ENCODE data around the gene PDE9A.

The PDE9A gene

GRCh38 chr21:42746593-42747275 lies 93.3 kb downstream of the PDE9A start:
- peak; percentile 21 to 28 for DNase-seq (ENCODE audit: low spot score in 2 of 2)
- H3K9me3 Mint-ChIP-seq, result no peaks in the 10 kb centered on the region
- peaks cover 14% of the 10 kb centered on the region for H3K4me1 Mint-ChIP-seq
- H3K36me3 Mint-ChIP-seq (ENCODE audit: insufficient read depth), result peaks cover 2% of the 10 kb centered on the region
- peak; percentile 67 for ATAC-seq (replicated peaks; ENCODE audit: extremely low read depth, poor library complexity, severe bottlenecking)
- H3K4me3 Mint-ChIP-seq, result peak overlapping the region; percentile 64
- peak overlapping the region; percentile 89 for H3K27ac Mint-ChIP-seq (ENCODE audit: low read depth)
- no peaks in the 10 kb centered on the region for H3K27me3 Mint-ChIP-seq

GRCh38 chr21:42747276-42747701 lies 93.9 kb downstream of the PDE9A start:
- H3K9me3 Mint-ChIP-seq, result no peaks in the 10 kb centered on the region
- H3K27me3 Mint-ChIP-seq, result no peaks in the 10 kb centered on the region
- ATAC-seq (replicated peaks; ENCODE audit: extremely low read depth, poor library complexity, severe bottlenecking) (no peak), DNase-seq (ENCODE audit: low spot score in 2 of 2) (no peak)
- H3K4me3 Mint-ChIP-seq, result peak overlapping the region; percentile 64
- H3K27ac Mint-ChIP-seq (ENCODE audit: low read depth), result peak overlapping the region; percentile 89
- H3K36me3 Mint-ChIP-seq (ENCODE audit: insufficient read depth), result peaks cover 2% of the 10 kb centered on the region
- peaks cover 14% of the 10 kb centered on the region for H3K4me1 Mint-ChIP-seq

- Mint-ChIP-seq H3K36me3 (ENCODE audit: insufficient read depth) (peaks cover 2% of the 10 kb centered on the region), H3K27ac (ENCODE audit: low read depth) (no peak overlapping the region), H3K4me1 (peaks cover 14% of the 10 kb centered on the region), H3K27me3 (no peaks in the 10 kb centered on the region), H3K9me3 (no peaks in the 10 kb centered on the region), H3K4me3 (no peak overlapping the region)
- DNase-seq (ENCODE audit: low spot score in 2 of 2) (no peak), ATAC-seq (replicated peaks; ENCODE audit: extremely low read depth, poor library complexity, severe bottlenecking) (no peak)
Observed at GRCh38 chr21:42747746-42748351, 94.4 kb downstream of the PDE9A start.

GRCh38 chr21:42748620-42749176 lies 95.3 kb downstream of the PDE9A start:
- Mint-ChIP-seq H3K4me1 (peaks cover 14% of the 10 kb centered on the region), H3K9me3 (no peaks in the 10 kb centered on the region), H3K27me3 (no peaks in the 10 kb centered on the region), H3K27ac (ENCODE audit: low read depth) (no peak overlapping the region), H3K4me3 (no peak overlapping the region), H3K36me3 (ENCODE audit: insufficient read depth) (peaks cover 2% of the 10 kb centered on the region)
- no peak for DNase-seq (ENCODE audit: low spot score in 2 of 2)
- ATAC-seq (replicated peaks; ENCODE audit: extremely low read depth, poor library complexity, severe bottlenecking), result no peak

- H3K27me3 Mint-ChIP-seq, result no peaks in the 10 kb centered on the region
- DNase-seq (ENCODE audit: low spot score in 2 of 2) (no peak), ATAC-seq (replicated peaks; ENCODE audit: extremely low read depth, poor library complexity, severe bottlenecking) (no peak)
- peaks cover 14% of the 10 kb centered on the region for H3K4me1 Mint-ChIP-seq
- H3K4me3 Mint-ChIP-seq, result no peak overlapping the region
- no peak overlapping the region for H3K27ac Mint-ChIP-seq (ENCODE audit: low read depth)
- H3K9me3 Mint-ChIP-seq, result no peaks in the 10 kb centered on the region
- H3K36me3 Mint-ChIP-seq (ENCODE audit: insufficient read depth), result peaks cover 4% of the 10 kb centered on the region
Observed at GRCh38 chr21:42750737-42751530, 97.5 kb downstream of the PDE9A start.

GRCh38 chr21:42751866-42752265 lies 98.4 kb downstream of the PDE9A start:
- H3K27me3 Mint-ChIP-seq, result no peaks in the 10 kb centered on the region
- no peak overlapping the region for H3K27ac Mint-ChIP-seq (ENCODE audit: low read depth)
- peaks cover 3% of the 10 kb centered on the region for H3K36me3 Mint-ChIP-seq (ENCODE audit: insufficient read depth)
- H3K9me3 Mint-ChIP-seq, result no peaks in the 10 kb centered on the region
- no peak for DNase-seq (ENCODE audit: low spot score in 2 of 2)
- no peak for ATAC-seq (replicated peaks; ENCODE audit: extremely low read depth, poor library complexity, severe bottlenecking)
- no peak overlapping the region for H3K4me3 Mint-ChIP-seq
- peaks cover 7% of the 10 kb centered on the region for H3K4me1 Mint-ChIP-seq

- peaks cover 2% of the 10 kb centered on the region for H3K36me3 Mint-ChIP-seq (ENCODE audit: insufficient read depth)
- no peaks in the 10 kb centered on the region for H3K9me3 Mint-ChIP-seq
- no peak for DNase-seq (ENCODE audit: low spot score in 2 of 2)
- H3K27me3 Mint-ChIP-seq, result no peaks in the 10 kb centered on the region
- no peak overlapping the region for H3K27ac Mint-ChIP-seq (ENCODE audit: low read depth)
- ATAC-seq (replicated peaks; ENCODE audit: extremely low read depth, poor library complexity, severe bottlenecking), result no peak
- no peak overlapping the region for H3K4me3 Mint-ChIP-seq
- H3K4me1 Mint-ChIP-seq, result no peaks in the 10 kb centered on the region
Observed at GRCh38 chr21:42753804-42754203, 100.4 kb downstream of the PDE9A start.

- H3K36me3 Mint-ChIP-seq (ENCODE audit: insufficient read depth), result peaks cover 2% of the 10 kb centered on the region
- no peaks in the 10 kb centered on the region for H3K9me3 Mint-ChIP-seq
- H3K27me3 Mint-ChIP-seq, result no peaks in the 10 kb centered on the region
- H3K27ac Mint-ChIP-seq (ENCODE audit: low read depth), result no peak overlapping the region
- DNase-seq (ENCODE audit: low spot score in 2 of 2) (no peak), ATAC-seq (replicated peaks; ENCODE audit: extremely low read depth, poor library complexity, severe bottlenecking) (no peak)
- H3K4me3 Mint-ChIP-seq, result no peak overlapping the region
- H3K4me1 Mint-ChIP-seq, result no peaks in the 10 kb centered on the region
Observed at GRCh38 chr21:42754270-42754933, 101.0 kb downstream of the PDE9A start.

GRCh38 chr21:42755031-42755665 lies 101.7 kb downstream of the PDE9A start:
- no peaks in the 10 kb centered on the region for H3K9me3 Mint-ChIP-seq
- DNase-seq (ENCODE audit: low spot score in 2 of 2) (no peak), ATAC-seq (replicated peaks; ENCODE audit: extremely low read depth, poor library complexity, severe bottlenecking) (no peak)
- H3K27me3 Mint-ChIP-seq, result peaks cover 3% of the 10 kb centered on the region
- H3K36me3 Mint-ChIP-seq (ENCODE audit: insufficient read depth), result peaks cover 2% of the 10 kb centered on the region
- no peak overlapping the region for H3K4me3 Mint-ChIP-seq
- no peaks in the 10 kb centered on the region for H3K4me1 Mint-ChIP-seq
- no peak overlapping the region for H3K27ac Mint-ChIP-seq (ENCODE audit: low read depth)

GRCh38 chr21:42755766-42756579 lies 102.6 kb downstream of the PDE9A start:
- DNase-seq (ENCODE audit: low spot score in 2 of 2) (no peak), ATAC-seq (replicated peaks; ENCODE audit: extremely low read depth, poor library complexity, severe bottlenecking) (no peak)
- no peaks in the 10 kb centered on the region for H3K4me1 Mint-ChIP-seq
- H3K36me3 Mint-ChIP-seq (ENCODE audit: insufficient read depth), result peaks cover 2% of the 10 kb centered on the region
- peaks cover 9% of the 10 kb centered on the region for H3K27me3 Mint-ChIP-seq
- no peak overlapping the region for H3K27ac Mint-ChIP-seq (ENCODE audit: low read depth)
- H3K9me3 Mint-ChIP-seq, result no peaks in the 10 kb centered on the region
- H3K4me3 Mint-ChIP-seq, result no peak overlapping the region

- peaks cover 12% of the 10 kb centered on the region for H3K27me3 Mint-ChIP-seq
- H3K27ac Mint-ChIP-seq (ENCODE audit: low read depth), result no peak overlapping the region
- DNase-seq (ENCODE audit: low spot score in 2 of 2), result no peak
- H3K9me3 Mint-ChIP-seq, result no peaks in the 10 kb centered on the region
- H3K36me3 Mint-ChIP-seq (ENCODE audit: insufficient read depth), result peaks cover 2% of the 10 kb centered on the region
- no peak overlapping the region for H3K4me3 Mint-ChIP-seq
- H3K4me1 Mint-ChIP-seq, result no peaks in the 10 kb centered on the region
- no peak for ATAC-seq (replicated peaks; ENCODE audit: extremely low read depth, poor library complexity, severe bottlenecking)
Observed at GRCh38 chr21:42756580-42757250, 103.3 kb downstream of the PDE9A start.
